Heart right ventricle (tissue), 16 donors: ENCODE measurements around the gene CCDC71. TPM values are rescaled to one million over a fixed set of nuclear protein-coding genes. Genes with fewer than 3 reads are reported as not detected.
A peak's percentile ranks its signal among the peaks of the same experiment; 100 is the strongest.

Experiments
- ATAC-seq, 8 donors: fragments of 200-7000 bp; cut with Tn5 transposase; one replicate each; pipeline ENCODE4 v1.9.1; 2020; ENCODE audit warnings: mild to moderate bottlenecking in 8 of 8, moderate library complexity in 8 of 8, moderate number of reproducible peaks in 1 of 8
- DNase-seq, 2 donors: peaks; one replicate each; pipeline ENCODE4 v3.0.0-alpha.2; 2020
- H3K27ac ChIP-seq, 10 donors: fragments of 200-600 bp; sonication (generic) in 2 of 10; one replicate each; pipeline versions ENCODE4 v1.5.0 to v1.8.0; 2020 to 2022; ENCODE audit warnings: mild to moderate bottlenecking in 3 of 10
- H3K27me3 ChIP-seq, 7 donors: fragments of 200-600 bp; one replicate each; pipeline ENCODE4 v1.8.0; 2021 to 2022; ENCODE audit warnings: mild to moderate bottlenecking in 2 of 7
- H3K36me3 ChIP-seq, 9 donors: fragments of 200-600 bp; sonication (generic) in 1 of 9; one replicate each; pipeline versions ENCODE4 v1.5.0 to v1.8.0; 2020 to 2022; ENCODE audit warnings: mild to moderate bottlenecking in 2 of 9
- H3K4me1 ChIP-seq, 9 donors: fragments of 200-600 bp; sonication (generic) in 1 of 9; one replicate each; pipeline versions ENCODE4 v1.5.0 to v1.8.0; 2020 to 2022; ENCODE audit warnings: mild to moderate bottlenecking in 4 of 9
- H3K4me3 ChIP-seq, 10 donors: fragments of 200-600 bp; sonication (generic) in 2 of 10; one replicate each; pipeline versions ENCODE4 v1.5.0 to v1.8.0; 2020 to 2022; ENCODE audit warnings: mild to moderate bottlenecking in 7 of 10, moderate library complexity in 2 of 10
- H3K9me3 ChIP-seq, 11 donors: fragments of 200-600 bp in 10 of 11; sonication (generic) in 2 of 11; one replicate each; pipeline versions ENCODE4 v1.5.0 to v1.8.0; 2013 to 2022; ENCODE audit warnings: mild to moderate bottlenecking in 2 of 11, control low read depth in 1 of 11, moderate library complexity in 1 of 11
- CTCF ChIP-seq, 9 donors: fragments of 200-600 bp; sonication (generic) in 2 of 9; IDR thresholded peaks; one replicate each; pipeline versions ENCODE4 v1.5.0 to v1.8.0; 2021 to 2022; ENCODE audit warnings: antibody characterized with exemption in 9 of 9, mild to moderate bottlenecking in 5 of 9, moderate library complexity in 1 of 9
- WGBS, 2 donors: extraction: QIAGEN DNeasy Blood & Tissue Kit; methylation state at CpG; one replicate each; pipeline ENCODE4 v1.1.7; 2013; ENCODE audit warnings: inconsistent platforms in 1 of 2; 5-methylcytosine and 5-hydroxymethylcytosine counted together
- intact Hi-C, 10 donors: fragments of 100-400 bp; cut with DNase I; formaldehyde crosslinking; loops; one replicate each; pipeline versions ENCODE4 v1.11.1 to v1.14.2; 2022
- polyA plus RNA-seq, 2 donors: library from polyadenylated mRNA; stranded (reverse); fragments of 200-250 nt; gene quantifications; one replicate each; pipeline ENCODE4 v1.2.3, GENCODE V29; 2013
- total RNA-seq, 10 donors: library from RNA; stranded (reverse); fragmentation: NEBNext Ultra II Directional in 3 of 10; extraction: Animal tissue kit (Norgen Biotek cat#: 25700) in 3 of 10; gene quantifications; one replicate each; pipeline versions ENCODE4 v1.2.1 to v1.2.4, GENCODE V29; 2021 to 2023
- donor health status: Arrhythmogenic right ventricular cardiomyopathy.
- donor health status: ischemic (EF 13 %, LVEDD 7.1; RV severe dilation, severe dysfunction).
- donor health status: healthy with polysubstance abuse.
- donor health status: DM: no; HTN: yes; CAD: no.
- donor health status: DM: no; HTN: no; CAD: no.
- donor health status: ischemic (EF 25% LVEDD 6.9; RV normal size, moderate dysfunction).
- donor health status: ischemic (EF 25% LVEDD 5.7; RV mildly dilated, moderate dysfunction).
- donor health status: healthy.
- donor health status: DM: yes; HTN: yes; CAD: no.
- donor health status: Ischemic cardiomyopathy.
- donor health status: ischemic (EF 35%, LVEDD 5.7; RV mildly dilated, moderate dysfunction).
- donor health status: nonischemic (EF 11% LVEDD 7.7; RV severe dilation, severe dysfunction).
- donor health status: DM: yes; HTN: yes; CAD: no.
- donor health status: PGD.
- donor health status: ischemic (EF 29% LVEDD 5.4; RV normal size, mild dysfunction).
- donor health status: nonischemic (EF 23%, LVEDD 6.1; RV moderate dilation, normal function).

CCDC71 gene
- total and polyA plus RNA-seq, 12 donors, result 7.2 to 16.9 (median 12.3) TPM

DNA sequence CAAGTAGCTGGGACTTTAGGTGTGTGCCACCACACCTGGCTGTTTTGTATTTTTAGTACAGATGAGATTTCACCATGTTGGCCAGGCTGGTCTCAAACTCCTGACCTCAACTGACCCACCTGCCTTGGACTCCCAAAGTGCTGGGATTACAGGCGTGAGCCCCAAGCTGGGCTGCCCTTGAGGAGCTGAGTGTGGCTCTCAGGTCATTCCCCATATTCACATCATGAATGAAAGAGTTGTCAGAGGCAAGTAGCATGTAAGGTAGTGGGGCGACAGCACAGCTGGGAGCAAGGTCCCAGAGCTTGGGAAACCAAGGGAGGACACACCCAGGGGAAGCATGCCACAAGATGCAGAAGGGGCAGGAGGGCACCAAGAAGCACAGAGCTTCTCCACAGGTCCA, 4.9 kb downstream of the CCDC71 start:
- peaks cover 0 to 35% (median 6%) of the 10 kb centered on the region in 9 donors for H3K36me3 ChIP-seq
- 89 to 94% methylated on average over 2 of the region's 2 CpGs for WGBS, 2 donors

GRCh38 chr3:49158792-49159191, 7.3 kb downstream of the CCDC71 start:
- DNase-seq (no peak), ATAC-seq (no peak)
- intact Hi-C loops, result no loop called here
- 76 to 81% methylated on average over 2 of the region's 2 CpGs for WGBS, 2 donors
- Histone ChIP-seq H3K27me3 (no peaks in the 10 kb centered on the region), H3K27ac (no peak overlapping the region), H3K9me3 (no peaks in the 10 kb centered on the region), H3K4me1 (peaks cover 0 to 4% (median 0%) of the 10 kb centered on the region in 9 donors), H3K36me3 (peaks cover 0 to 26% (median 6%) of the 10 kb centered on the region in 9 donors), H3K4me3 (no peak overlapping the region)
- TF ChIP-seq CTCF (IDR thresholded peaks at IDR 0.05), result no peak

More for the DNA sequence above, 4.9 kb downstream of the CCDC71 start:
- TF ChIP-seq CTCF (IDR thresholded peaks at IDR 0.05), result no peak
- Histone ChIP-seq H3K9me3 (no peaks in the 10 kb centered on the region), H3K4me3 (no peak overlapping the region), H3K27me3 (no peaks in the 10 kb centered on the region), H3K4me1 (peaks cover 3 to 17% (median 14%) of the 10 kb centered on the region in 9 donors), H3K27ac (no peak overlapping the region)
- intact Hi-C loops, result loop anchor here in 1 of 10 donors (10.0 kb wide), 1 partner anchor 264 kb away; the partner anchor contains the start of genes AMT and NICN1
- DNase-seq (no peak), ATAC-seq (no peak)

- Histone ChIP-seq H3K27me3 (no peaks in the 10 kb centered on the region), H3K4me3 (no peak overlapping the region), H3K9me3 (no peaks in the 10 kb centered on the region), H3K27ac (no peak overlapping the region), H3K4me1 (peaks cover 0 to 4% (median 0%) of the 10 kb centered on the region in 9 donors), H3K36me3 (peaks cover 0 to 20% (median 0%) of the 10 kb centered on the region in 9 donors)
- ATAC-seq (peak in 5 of 8 donors; percentile 16 to 46 (median 39)), DNase-seq (no peak)
- WGBS, 2 donors, result 74 to 75% methylated on average over 5 of the region's 5 CpGs
- TF ChIP-seq CTCF (IDR thresholded peaks at IDR 0.05), result peak in 7 of 9 donors; percentile 29 to 52 (median 43)
- intact Hi-C loops, result no loop called here
These were observed 7.9 kb downstream of the CCDC71 start for GRCh38 chr3:49158103-49158709.

DNA sequence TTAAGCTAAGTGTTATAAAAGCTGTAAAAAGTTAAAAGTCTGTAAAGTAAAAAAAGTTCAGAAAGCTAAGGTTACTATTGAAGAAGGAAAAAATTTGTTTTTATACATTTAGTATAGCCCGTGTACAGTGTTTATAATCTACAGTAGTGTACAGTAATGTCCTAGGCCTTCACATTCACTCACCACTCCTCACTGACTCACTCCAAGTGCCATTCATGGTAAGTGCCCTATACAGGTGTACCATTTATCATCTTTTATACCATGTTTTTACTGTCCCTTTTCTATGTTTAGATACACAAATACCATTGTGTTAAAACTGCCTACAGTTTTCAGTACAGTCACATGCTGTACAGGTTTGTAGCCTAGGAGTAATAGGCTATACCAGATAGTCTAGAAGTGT, 8.8 kb downstream of the CCDC71 start:
- peaks cover 0 to 4% (median 0%) of the 10 kb centered on the region in 9 donors for H3K4me1 ChIP-seq
- H3K4me3 ChIP-seq, result no peak overlapping the region
- H3K27me3 ChIP-seq, result no peaks in the 10 kb centered on the region
- intact Hi-C loops, result no loop called here
- DNase-seq (no peak), ATAC-seq (no peak)
- TF ChIP-seq CTCF (IDR thresholded peaks at IDR 0.05), result no peak
- 75 to 81% methylated on average over 1 of the region's 1 CpG for WGBS, 2 donors
- no peaks in the 10 kb centered on the region for H3K9me3 ChIP-seq
- peaks cover 0 to 11% (median 0%) of the 10 kb centered on the region in 9 donors for H3K36me3 ChIP-seq
- H3K27ac ChIP-seq, result no peak overlapping the region
